Measurements from ENCODE around the gene TRPM5.

The TRPM5 gene

GRCh38 chr11:2417856-2418692, 26.2 kb downstream of the TRPM5 start:
- Mint-ChIP-seq H3K36me3 (ENCODE audit: low read depth) (no peaks in the 10 kb centered on the region), H3K27me3 (ENCODE audit: low read depth) (no peaks in the 10 kb centered on the region), H3K4me1 (ENCODE audit: low read depth) (no peaks in the 10 kb centered on the region), H3K9me3 (no peaks in the 10 kb centered on the region), H3K4me3 (no peak overlapping the region), H3K27ac (no peak overlapping the region)

- Mint-ChIP-seq H3K27ac (no peak overlapping the region), H3K4me3 (no peak overlapping the region), H3K9me3 (no peaks in the 10 kb centered on the region), H3K36me3 (ENCODE audit: low read depth) (no peaks in the 10 kb centered on the region), H3K4me1 (ENCODE audit: low read depth) (no peaks in the 10 kb centered on the region), H3K27me3 (ENCODE audit: low read depth) (no peaks in the 10 kb centered on the region)
These were observed 27.5 kb downstream of the TRPM5 start for GRCh38 chr11:2416765-2417164.

GRCh38 chr11:2415601-2416380, 28.5 kb downstream of the TRPM5 start:
- Mint-ChIP-seq H3K27me3 (ENCODE audit: low read depth) (no peaks in the 10 kb centered on the region), H3K4me1 (ENCODE audit: low read depth) (no peaks in the 10 kb centered on the region), H3K4me3 (no peak overlapping the region), H3K9me3 (no peaks in the 10 kb centered on the region), H3K36me3 (ENCODE audit: low read depth) (no peaks in the 10 kb centered on the region), H3K27ac (no peak overlapping the region)

GRCh38 chr11:2415171-2415570, 29.1 kb downstream of the TRPM5 start:
- H3K9me3 Mint-ChIP-seq = no peaks in the 10 kb centered on the region
- no peaks in the 10 kb centered on the region for H3K36me3 Mint-ChIP-seq (ENCODE audit: low read depth)
- no peak overlapping the region for H3K27ac Mint-ChIP-seq

GRCh38 chr11:2414616-2415015, 29.7 kb downstream of the TRPM5 start:
- no peaks in the 10 kb centered on the region for H3K4me1 Mint-ChIP-seq (ENCODE audit: low read depth)
- H3K9me3 Mint-ChIP-seq = no peaks in the 10 kb centered on the region
- H3K4me3 Mint-ChIP-seq = no peak overlapping the region

More at GRCh38 chr11:2415171-2415570, 29.1 kb downstream of the TRPM5 start:
- Mint-ChIP-seq H3K4me1 (ENCODE audit: low read depth) (no peaks in the 10 kb centered on the region), H3K4me3 (no peak overlapping the region), H3K27me3 (ENCODE audit: low read depth) (no peaks in the 10 kb centered on the region)

GRCh38 chr11:2413742-2414579, 30.4 kb downstream of the TRPM5 start:
- H3K9me3 Mint-ChIP-seq = no peaks in the 10 kb centered on the region
- H3K4me3 Mint-ChIP-seq = no peak overlapping the region
- no peaks in the 10 kb centered on the region for H3K27me3 Mint-ChIP-seq (ENCODE audit: low read depth)
- no peaks in the 10 kb centered on the region for H3K36me3 Mint-ChIP-seq (ENCODE audit: low read depth)
- H3K4me1 Mint-ChIP-seq (ENCODE audit: low read depth) = no peaks in the 10 kb centered on the region
- no peak overlapping the region for H3K27ac Mint-ChIP-seq

More at GRCh38 chr11:2414616-2415015, 29.7 kb downstream of the TRPM5 start:
- Mint-ChIP-seq H3K27me3 (ENCODE audit: low read depth) (no peaks in the 10 kb centered on the region), H3K27ac (no peak overlapping the region), H3K36me3 (ENCODE audit: low read depth) (no peaks in the 10 kb centered on the region)

GRCh38 chr11:2412323-2412722, 32.0 kb downstream of the TRPM5 start:
- no peak overlapping the region for H3K4me3 Mint-ChIP-seq

GRCh38 chr11:2411446-2412305, 32.6 kb downstream of the TRPM5 start:
- Mint-ChIP-seq H3K4me3 (no peak overlapping the region), H3K36me3 (ENCODE audit: low read depth) (no peaks in the 10 kb centered on the region), H3K27ac (no peak overlapping the region), H3K4me1 (ENCODE audit: low read depth) (no peaks in the 10 kb centered on the region), H3K27me3 (ENCODE audit: low read depth) (no peaks in the 10 kb centered on the region), H3K9me3 (no peaks in the 10 kb centered on the region)

More at GRCh38 chr11:2412323-2412722, 32.0 kb downstream of the TRPM5 start:
- Mint-ChIP-seq H3K27me3 (ENCODE audit: low read depth) (no peaks in the 10 kb centered on the region), H3K4me1 (ENCODE audit: low read depth) (no peaks in the 10 kb centered on the region), H3K9me3 (no peaks in the 10 kb centered on the region), H3K36me3 (ENCODE audit: low read depth) (no peaks in the 10 kb centered on the region), H3K27ac (no peak overlapping the region)

GRCh38 chr11:2410616-2411015, 33.7 kb downstream of the TRPM5 start:
- Mint-ChIP-seq H3K36me3 (ENCODE audit: low read depth) (no peaks in the 10 kb centered on the region), H3K27me3 (ENCODE audit: low read depth) (no peaks in the 10 kb centered on the region), H3K27ac (no peak overlapping the region), H3K4me1 (ENCODE audit: low read depth) (no peaks in the 10 kb centered on the region), H3K4me3 (no peak overlapping the region), H3K9me3 (no peaks in the 10 kb centered on the region)

GRCh38 chr11:2409611-2410468, 34.5 kb downstream of the TRPM5 start:
- Mint-ChIP-seq H3K27ac (no peak overlapping the region), H3K9me3 (no peaks in the 10 kb centered on the region)

GRCh38 chr11:2409126-2409525, 35.2 kb downstream of the TRPM5 start:
- Mint-ChIP-seq H3K9me3 (no peaks in the 10 kb centered on the region), H3K36me3 (ENCODE audit: low read depth) (no peaks in the 10 kb centered on the region), H3K27ac (no peak overlapping the region), H3K27me3 (ENCODE audit: low read depth) (no peaks in the 10 kb centered on the region), H3K4me1 (ENCODE audit: low read depth) (no peaks in the 10 kb centered on the region), H3K4me3 (no peak overlapping the region)

More at GRCh38 chr11:2409611-2410468, 34.5 kb downstream of the TRPM5 start:
- Mint-ChIP-seq H3K27me3 (ENCODE audit: low read depth) (no peaks in the 10 kb centered on the region), H3K36me3 (ENCODE audit: low read depth) (no peaks in the 10 kb centered on the region), H3K4me1 (ENCODE audit: low read depth) (no peaks in the 10 kb centered on the region), H3K4me3 (no peak overlapping the region)

- no peaks in the 10 kb centered on the region for H3K9me3 Mint-ChIP-seq
- no peak overlapping the region for H3K4me3 Mint-ChIP-seq
- H3K36me3 Mint-ChIP-seq (ENCODE audit: low read depth) = peaks cover 4% of the 10 kb centered on the region
- no peaks in the 10 kb centered on the region for H3K27me3 Mint-ChIP-seq (ENCODE audit: low read depth)
- H3K27ac Mint-ChIP-seq = no peak overlapping the region
- no peaks in the 10 kb centered on the region for H3K4me1 Mint-ChIP-seq (ENCODE audit: low read depth)
These were observed 35.6 kb downstream of the TRPM5 start for GRCh38 chr11:2408671-2409070.

- no peaks in the 10 kb centered on the region for H3K9me3 Mint-ChIP-seq
- peaks cover 5% of the 10 kb centered on the region for H3K36me3 Mint-ChIP-seq (ENCODE audit: low read depth)
- H3K4me1 Mint-ChIP-seq (ENCODE audit: low read depth) = peaks cover 3% of the 10 kb centered on the region
- no peaks in the 10 kb centered on the region for H3K27me3 Mint-ChIP-seq (ENCODE audit: low read depth)
- H3K27ac Mint-ChIP-seq = no peak overlapping the region
- H3K4me3 Mint-ChIP-seq = no peak overlapping the region
These were observed 37.4 kb downstream of the TRPM5 start for GRCh38 chr11:2406878-2407410.

Data from T-helper 1 cell treated with Interleukin-12 subunit alpha and Interleukin-12 subunit beta and Interleukin-4 antibody, amounts not matched to agents 30 μg/mL and 1 μg/mL, for 36 hours (primary cell).